NCI-H345 treated with DMSO at 0.1 percent for 48 hours (cell line): ENCODE data around the gene GP9.
A peak's percentile ranks its signal among the peaks of the same experiment; 100 is the strongest.

Experiments
- DNase-seq: peaks from one replicate; lab custom pipeline; 2025; ENCODE audit not compliant: unreplicated experiment; lab: John Stamatoyannopoulos, UW

Gene GP9

GRCh38 chr3:129060276-129061022, at the start of gene GP9:
Gene GP9, plus strand, starts transcription at chr3:129060779. Its CDS starts 961 bp downstream, at chr3:129061740.
- no peak for DNase-seq

- DNase-seq: no peak
Measured at GRCh38 chr3:129013491-129013891, 47.1 kb upstream of the GP9 start.

DNA sequence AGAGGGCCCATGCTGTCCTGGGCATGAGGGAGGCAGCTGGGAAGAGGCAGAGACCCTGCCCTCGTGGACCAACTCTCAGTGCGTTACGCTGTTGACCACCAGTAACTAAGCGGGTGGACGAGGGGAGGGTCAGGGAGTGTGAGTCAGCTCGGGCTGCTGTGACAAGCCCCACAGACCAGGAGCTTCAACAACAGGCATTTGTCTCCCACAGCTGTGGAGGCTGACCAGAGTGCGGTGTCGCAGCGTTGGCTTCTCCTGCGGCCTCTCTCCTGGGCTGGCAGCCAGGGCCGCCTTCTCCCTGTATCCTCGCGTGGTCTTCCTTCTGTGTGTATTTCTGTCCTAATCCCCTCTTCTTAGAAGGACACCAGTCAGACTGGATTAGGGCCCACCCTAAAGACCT, 46.4 kb upstream of the GP9 start:
- no peak for DNase-seq

DNA sequence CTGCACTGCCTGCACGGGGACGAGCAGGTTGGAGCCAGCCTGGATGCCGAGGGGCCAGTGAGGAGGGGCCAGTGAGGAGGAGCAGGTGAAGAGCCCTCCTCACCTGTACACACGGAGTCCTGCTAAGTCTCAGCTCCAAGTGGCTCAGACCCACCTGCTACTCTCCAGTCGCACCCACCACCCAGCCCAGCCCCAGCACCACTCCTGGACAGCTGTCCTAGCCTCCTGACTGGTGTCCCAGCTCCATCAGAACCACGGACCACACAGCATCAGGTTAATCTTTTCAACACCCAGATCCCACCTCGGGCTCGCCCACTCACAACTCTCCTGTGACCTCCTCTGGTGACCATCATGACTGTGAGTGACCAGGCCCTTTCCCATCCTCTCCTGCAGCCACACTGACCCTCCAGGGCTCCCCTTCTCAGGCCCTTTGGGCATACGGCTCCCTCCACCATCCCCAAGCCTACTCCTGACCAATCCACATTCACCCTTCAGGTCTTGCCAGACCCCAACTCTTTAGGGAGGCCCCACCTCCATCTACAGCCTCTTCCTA, 45.7 kb upstream of the GP9 start:
- no peak for DNase-seq

DNA sequence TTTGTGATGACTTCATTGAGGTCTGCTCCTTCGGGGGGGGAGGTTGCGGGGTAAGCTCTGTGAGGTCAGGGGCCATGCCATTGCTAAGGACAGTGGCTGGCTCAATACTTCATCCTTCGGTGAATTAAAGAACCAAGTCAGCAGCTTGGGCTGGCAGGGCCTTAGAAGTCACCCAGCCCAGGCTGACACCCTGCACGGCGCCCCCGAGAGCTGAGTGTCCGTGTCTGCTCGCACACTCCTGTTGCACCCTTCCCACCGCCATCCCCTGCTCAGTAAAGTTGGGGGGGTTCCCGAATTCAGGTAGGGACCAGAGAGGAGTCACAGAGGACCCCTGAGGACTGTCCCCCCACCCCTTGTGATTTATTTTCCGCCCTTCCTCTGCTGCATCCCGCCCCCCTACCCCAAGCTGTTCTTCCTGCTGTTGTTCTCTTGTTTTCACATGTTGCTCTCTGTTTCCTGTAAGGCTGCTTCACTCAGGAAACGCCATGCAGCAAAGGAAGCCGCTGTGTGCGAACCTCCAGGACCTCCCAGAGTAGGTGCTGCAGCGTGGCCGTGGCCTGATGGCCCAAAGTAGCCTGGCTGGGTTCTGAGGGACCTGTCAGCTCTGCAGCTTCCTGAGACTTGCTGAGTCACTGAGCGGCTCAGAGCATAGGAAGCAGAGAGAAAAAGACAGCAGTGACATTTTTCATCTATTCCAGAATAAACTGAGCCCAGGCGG, 45.0 kb upstream of the GP9 start:
- DNase-seq: no peak

DNA sequence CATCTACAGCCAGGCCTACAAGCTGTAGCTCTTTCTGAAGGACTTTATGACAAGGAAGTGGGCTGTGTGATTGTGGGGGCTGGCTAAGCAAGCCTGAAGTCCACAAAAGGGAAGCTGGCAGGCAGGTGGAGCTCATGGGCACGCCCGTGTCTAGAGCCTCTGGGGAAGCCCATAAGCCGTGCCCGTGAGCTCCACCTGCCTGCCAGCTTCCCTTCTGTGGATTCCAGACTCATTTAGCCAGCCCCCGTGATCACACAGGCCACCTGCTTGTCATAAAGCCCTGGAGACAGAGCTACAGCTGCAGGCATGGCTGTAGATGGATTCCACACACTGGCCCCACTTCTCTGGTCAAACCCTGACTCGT, 44.2 kb upstream of the GP9 start:
- peak; percentile 37 for DNase-seq

GRCh38 chr3:129016720-129017483, 43.7 kb upstream of the GP9 start:
- no peak for DNase-seq

- DNase-seq: no peak
Measured at GRCh38 chr3:129017484-129017899, 43.1 kb upstream of the GP9 start.

DNA sequence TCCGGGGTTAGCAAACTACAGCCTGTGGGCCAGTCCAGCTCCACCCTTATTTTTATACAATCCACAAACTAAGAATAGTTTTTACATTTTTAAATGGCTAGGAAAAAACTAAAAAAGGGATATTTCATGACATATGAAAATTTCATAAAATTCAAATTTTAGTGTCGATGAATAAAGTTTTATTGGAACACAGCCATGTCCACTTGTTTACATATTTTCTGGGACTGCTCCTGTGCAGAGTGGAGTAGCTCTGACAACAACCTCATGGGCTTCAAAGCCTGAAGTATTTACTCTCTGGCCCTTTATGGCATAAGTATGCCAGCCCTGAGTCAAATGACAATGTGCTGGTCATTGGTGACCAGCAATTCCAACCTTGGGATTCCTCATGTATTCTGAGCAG, 42.3 kb upstream of the GP9 start:
- DNase-seq: no peak

DNA sequence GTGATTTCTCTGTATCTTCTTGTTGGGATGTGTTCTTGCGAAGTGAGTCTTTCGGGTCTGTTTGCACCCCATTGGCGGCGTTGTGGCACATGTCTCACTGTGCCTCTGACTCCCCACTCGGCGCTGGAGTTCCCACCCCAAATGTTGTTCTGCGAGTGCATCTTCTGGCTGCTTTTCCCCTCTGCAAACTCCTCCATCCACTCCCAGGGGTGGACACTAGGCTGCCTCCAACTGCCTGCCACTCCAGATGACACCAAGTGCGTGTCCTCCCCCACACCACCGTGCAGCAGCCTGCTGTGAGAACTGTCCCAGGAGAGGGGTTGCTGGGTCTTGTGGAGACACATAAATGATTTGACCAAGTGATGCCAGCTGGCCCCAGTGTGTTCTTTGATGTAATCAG, 41.8 kb upstream of the GP9 start:
- DNase-seq: no peak

DNA sequence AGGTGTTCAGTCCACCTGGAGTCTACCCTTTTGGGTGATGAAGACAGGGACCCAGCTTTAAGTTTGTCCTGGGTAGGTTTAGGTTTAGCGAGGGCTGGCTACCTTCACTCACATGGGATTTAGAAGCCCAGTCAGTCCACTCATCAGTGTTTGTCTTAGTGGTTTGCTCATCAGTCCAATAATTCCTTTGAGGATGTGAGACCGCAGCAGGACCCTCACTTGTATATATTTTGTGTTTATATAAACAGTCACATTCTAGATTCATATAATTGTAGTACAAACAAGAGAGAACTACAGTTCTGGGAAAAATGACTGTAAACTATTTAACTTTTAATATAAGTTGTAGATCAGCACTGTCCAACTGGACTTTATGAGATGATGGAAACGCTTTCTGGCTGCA, 41.3 kb upstream of the GP9 start:
- DNase-seq: no peak

DNA sequence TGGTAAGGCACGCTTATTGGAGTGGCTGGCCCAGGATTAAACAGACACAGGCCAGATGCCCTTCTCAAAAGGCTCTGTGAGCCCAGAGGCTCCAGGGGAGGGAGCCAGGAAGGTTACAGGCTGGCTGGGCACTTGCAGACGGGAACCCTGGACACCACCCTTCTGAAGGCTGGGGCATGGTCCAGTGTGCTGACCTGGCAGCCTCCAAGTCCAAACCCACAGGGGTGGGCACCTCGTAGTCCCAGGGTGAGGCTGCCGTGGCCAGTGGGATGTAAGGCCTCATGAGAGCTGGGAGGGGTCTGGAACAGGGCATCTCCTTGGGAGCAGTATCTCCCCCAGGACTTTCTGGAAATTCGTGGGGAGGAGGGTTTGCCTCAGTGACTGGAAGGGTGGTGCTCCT, 39.9 kb upstream of the GP9 start:
- no peak for DNase-seq

DNA sequence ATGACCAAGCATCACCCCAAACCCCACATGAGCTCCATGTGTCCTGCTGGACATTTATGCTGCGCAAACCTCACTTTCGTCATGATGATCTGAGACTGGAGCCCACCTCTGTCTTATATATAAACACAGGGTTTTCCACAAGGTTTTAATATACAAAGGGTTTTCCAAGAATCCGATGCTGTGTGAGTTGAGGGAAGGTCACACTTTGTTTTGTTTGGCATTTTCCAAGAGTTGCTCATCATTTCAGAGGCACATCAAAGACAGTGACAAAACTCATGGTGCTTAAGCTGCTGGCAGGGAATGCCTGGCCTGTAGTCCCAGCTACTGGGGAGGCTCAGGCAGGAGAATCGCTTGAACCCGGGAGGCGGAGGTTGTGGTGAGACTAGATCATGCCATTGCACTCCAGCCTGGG, 39.4 kb upstream of the GP9 start:
- DNase-seq: no peak

- no peak for DNase-seq
Measured at GRCh38 chr3:129022114-129023007, 38.2 kb upstream of the GP9 start.

- no peak for DNase-seq
Measured at GRCh38 chr3:129023008-129023358, 37.6 kb upstream of the GP9 start.

GRCh38 chr3:129023909-129024308, 36.7 kb upstream of the GP9 start:
- no peak for DNase-seq

DNA sequence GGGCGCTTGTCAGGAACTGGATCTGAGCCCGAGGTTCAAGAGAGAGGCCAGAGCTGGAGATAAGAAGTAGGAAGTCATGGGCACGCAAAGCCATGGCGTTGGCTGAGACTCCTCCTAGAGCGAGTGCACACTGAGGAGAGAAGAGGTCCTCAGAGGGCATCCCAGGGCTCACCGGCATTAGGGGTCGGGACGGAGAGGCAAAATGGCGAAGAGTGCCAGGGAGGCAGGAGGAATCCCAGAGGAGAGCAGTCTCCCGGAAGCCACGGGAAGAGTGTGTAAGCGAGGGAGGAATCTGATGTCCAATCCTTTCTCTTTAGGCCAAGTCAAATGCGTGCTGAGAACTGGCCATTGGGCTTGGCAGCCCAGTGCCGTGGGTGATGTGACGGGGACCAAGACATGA, 35.5 kb upstream of the GP9 start:
- no peak for DNase-seq

DNA sequence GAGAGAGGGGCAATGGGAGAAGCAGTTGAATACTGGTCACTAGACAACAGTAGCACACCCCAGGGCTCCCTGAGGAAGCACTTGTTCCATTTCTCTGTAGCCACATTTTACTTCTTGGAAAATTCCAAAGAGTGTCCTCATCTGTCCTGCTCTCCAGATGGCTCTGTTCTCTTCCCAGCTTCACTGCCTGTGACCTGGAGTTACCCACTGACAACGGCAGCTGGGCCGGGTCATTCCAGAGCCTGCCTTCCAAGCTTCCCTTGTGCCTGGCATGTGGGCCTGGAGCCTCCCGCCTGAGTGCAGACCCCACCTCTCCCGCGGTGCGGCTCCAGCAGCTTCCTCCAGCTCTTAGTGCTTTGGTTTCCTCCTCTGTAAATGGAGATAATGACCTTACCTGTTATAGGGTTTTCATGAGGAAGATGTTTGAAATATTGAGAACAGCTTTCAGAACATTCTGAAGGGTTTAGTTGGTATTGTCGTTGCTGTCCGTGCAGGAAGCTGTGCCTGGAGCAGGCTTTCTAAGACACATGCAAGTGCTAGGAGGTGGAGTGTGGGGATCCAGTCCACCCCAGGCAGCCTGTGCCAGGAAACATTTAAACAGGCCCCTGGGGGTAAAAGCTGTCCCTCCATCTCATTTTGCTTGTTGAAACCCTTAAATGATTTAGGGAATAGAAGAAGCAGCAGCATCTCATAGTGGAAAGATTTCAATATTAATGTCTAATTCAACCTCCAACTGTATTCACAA, 34.7 kb upstream of the GP9 start:
- no peak for DNase-seq

GRCh38 chr3:129026728-129027543, 33.6 kb upstream of the GP9 start:
- DNase-seq: peak; percentile 49
